Muscle layer of colon (tissue), 2 donors: ENCODE data around the gene RBM23.
"Not testable (repeated sequence)": the region's sequence is repeated elsewhere in the genome, so short reads cannot be mapped to it uniquely, and the experiment has no call there.

Experiments used
- H3K27ac ChIP-seq: one replicate; pipeline ENCODE4 v1.7.0; 2013; ENCODE audit warnings: low read depth, mild to moderate bottlenecking, low read length, moderate library complexity
- H3K27me3 ChIP-seq, 2 donors: one replicate each; pipeline ENCODE4 v1.7.0; 2013; ENCODE audit warnings: low read length in 2 of 2, mild to moderate bottlenecking in 2 of 2; ENCODE audit not compliant: insufficient read depth in 2 of 2, control insufficient read depth in 1 of 2
- H3K36me3 ChIP-seq: one replicate; pipeline ENCODE4 v1.7.0; 2013; ENCODE audit warnings: mild to moderate bottlenecking, low read length; ENCODE audit not compliant: insufficient read depth
- H3K4me1 ChIP-seq: one replicate; pipeline ENCODE4 v1.7.0; 2013; ENCODE audit warnings: mild to moderate bottlenecking, low read length; ENCODE audit not compliant: insufficient read depth
- H3K4me3 ChIP-seq, 2 donors: one replicate each; pipeline ENCODE4 v1.7.0; 2013; ENCODE audit warnings: low read length in 2 of 2, low read depth in 1 of 2, mild to moderate bottlenecking in 1 of 2, moderate library complexity in 1 of 2
- H3K9ac ChIP-seq: one replicate; pipeline ENCODE4 v1.7.0; 2013; ENCODE audit warnings: low read length
- H3K9me3 ChIP-seq: one replicate; pipeline ENCODE4 v1.7.0; 2013; ENCODE audit warnings: mild to moderate bottlenecking, low read length
- donor health status: abdominal sarcoma.
- donor health status: Adenocarcinoma of cecum.

Gene RBM23

GRCh38 chr14:22871224-22872032 is 47.5 kb downstream of the RBM23 start, which contains the start of gene LRP10:
Gene LRP10 (plus strand): TSS chr14:22871740. CDS start chr14:22872304, 564 bp downstream.
- H3K9ac ChIP-seq = peak within 1 kb of the TSS; percentile 90
- H3K36me3 ChIP-seq = peaks cover 28% of the 10 kb centered on the region
- peak within 1 kb of the TSS; percentile 88 to 99 for H3K4me3 ChIP-seq
- no peaks in the 10 kb centered on the region for H3K27me3 ChIP-seq
- peaks cover 30% of the 10 kb centered on the region for H3K4me1 ChIP-seq
- no peaks in the 10 kb centered on the region for H3K9me3 ChIP-seq
- H3K27ac ChIP-seq = peak within 1 kb of the TSS; percentile 99

- Histone ChIP-seq H3K4me3 (peak overlapping the region; percentile 88 to 99), H3K4me1 (peaks cover 27% of the 10 kb centered on the region), H3K36me3 (peaks cover 22% of the 10 kb centered on the region), H3K9ac (peak overlapping the region; percentile 90), H3K27me3 (no peaks in the 10 kb centered on the region), H3K9me3 (no peaks in the 10 kb centered on the region), H3K27ac (peak overlapping the region; percentile 99)
These were observed 48.1 kb downstream of the RBM23 start for GRCh38 chr14:22870811-22871223.

- Histone ChIP-seq H3K27me3 (no peaks in the 10 kb centered on the region), H3K4me1 (peaks cover 10% of the 10 kb centered on the region), H3K9ac (no peak overlapping the region), H3K27ac (no peak overlapping the region), H3K36me3 (no peaks in the 10 kb centered on the region), H3K9me3 (no peaks in the 10 kb centered on the region), H3K4me3 (no peak overlapping the region)
These were observed 52.1 kb downstream of the RBM23 start for GRCh38 chr14:22866874-22867273.

GRCh38 chr14:22865424-22866405 is 53.2 kb downstream of the RBM23 start:
- Histone ChIP-seq H3K9ac (no peak overlapping the region), H3K27ac (no peak overlapping the region), H3K9me3 (no peaks in the 10 kb centered on the region), H3K27me3 (no peaks in the 10 kb centered on the region), H3K4me1 (peaks cover 7% of the 10 kb centered on the region), H3K4me3 (no peak overlapping the region), H3K36me3 (no peaks in the 10 kb centered on the region)

- H3K27me3 ChIP-seq = no peaks in the 10 kb centered on the region
- H3K4me1 ChIP-seq = no peaks in the 10 kb centered on the region
- H3K9me3 ChIP-seq = no peaks in the 10 kb centered on the region
- no peak overlapping the region for H3K9ac ChIP-seq
- H3K27ac ChIP-seq = no peak overlapping the region
- H3K4me3 ChIP-seq = no peak overlapping the region
- H3K36me3 ChIP-seq = no peaks in the 10 kb centered on the region
These were observed 54.0 kb downstream of the RBM23 start for GRCh38 chr14:22864979-22865378.

- no peak overlapping the region for H3K27ac ChIP-seq
These were observed 57.3 kb downstream of the RBM23 start for GRCh38 chr14:22861651-22862050.

GRCh38 chr14:22860377-22860776 is 58.6 kb downstream of the RBM23 start:
- not testable (repeated sequence) for H3K9me3 ChIP-seq, H3K27me3 ChIP-seq, H3K4me3 ChIP-seq, H3K4me1 ChIP-seq, H3K36me3 ChIP-seq, H3K9ac ChIP-seq, H3K27ac ChIP-seq

More at GRCh38 chr14:22861651-22862050, 57.3 kb downstream of the RBM23 start:
- H3K36me3 ChIP-seq = no peaks in the 10 kb centered on the region
- H3K4me3 ChIP-seq = no peak overlapping the region
- no peaks in the 10 kb centered on the region for H3K27me3 ChIP-seq
- H3K9me3 ChIP-seq = no peaks in the 10 kb centered on the region
- no peak overlapping the region for H3K9ac ChIP-seq
- H3K4me1 ChIP-seq = no peaks in the 10 kb centered on the region

- no peak overlapping the region for H3K9ac ChIP-seq
- no peaks in the 10 kb centered on the region for H3K9me3 ChIP-seq
- no peak overlapping the region for H3K27ac ChIP-seq
- H3K4me1 ChIP-seq = peaks cover 13% of the 10 kb centered on the region
- H3K4me3 ChIP-seq = no peak overlapping the region
- no peaks in the 10 kb centered on the region for H3K27me3 ChIP-seq
- H3K36me3 ChIP-seq = no peaks in the 10 kb centered on the region
These were observed 62.5 kb downstream of the RBM23 start for GRCh38 chr14:22856428-22856827.

- Histone ChIP-seq H3K9ac (no peak overlapping the region), H3K4me1 (peaks cover 26% of the 10 kb centered on the region), H3K4me3 (no peak overlapping the region), H3K36me3 (no peaks in the 10 kb centered on the region), H3K27me3 (no peaks in the 10 kb centered on the region), H3K27ac (no peak overlapping the region), H3K9me3 (no peaks in the 10 kb centered on the region)
These were observed 63.8 kb downstream of the RBM23 start for GRCh38 chr14:22854963-22855724.

- H3K9me3 ChIP-seq, H3K36me3 ChIP-seq, H3K9ac ChIP-seq, H3K27me3 ChIP-seq, H3K27ac ChIP-seq, H3K4me3 ChIP-seq: not testable (repeated sequence)
- peaks cover 35% of the 10 kb centered on the region for H3K4me1 ChIP-seq
These were observed 64.7 kb downstream of the RBM23 start for GRCh38 chr14:22854296-22854695.
